Measurements from ENCODE around the gene CHD9.
"Not testable (repeated sequence)": the region's sequence is repeated elsewhere in the genome, so short reads cannot be mapped to it uniquely, and the experiment has no call there.

Gene CHD9

DNA sequence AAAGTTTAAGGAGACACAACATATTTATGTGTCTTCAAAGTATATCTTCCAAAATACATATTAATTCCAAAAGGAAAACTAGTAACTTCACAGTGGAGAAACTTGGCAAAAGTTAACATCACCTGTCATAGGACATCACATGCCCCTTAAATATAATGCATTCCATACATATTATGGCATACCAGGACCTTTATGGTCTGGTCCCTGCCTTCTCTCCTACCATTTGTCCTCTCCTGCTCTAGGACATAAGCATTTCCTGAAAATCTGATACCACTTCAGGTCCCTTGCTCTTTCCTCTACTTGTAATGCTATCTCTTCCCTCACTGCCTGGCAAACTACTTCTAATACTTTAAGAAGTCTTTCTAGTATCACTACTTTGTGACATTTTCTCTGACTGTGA, 211.4 kb downstream of the CHD9 start:
- Histone ChIP-seq H3K9me3 (ENCODE audit: control insufficient read depth, insufficient read depth, low read depth, low read length) (no peaks in the 10 kb centered on the region), H3K36me3 (ENCODE audit: control insufficient read depth in 2 of 2, insufficient read depth in 1 of 2, low read length in 2 of 2) (peaks cover 34 to 69% of the 10 kb centered on the region in 2 experiments), H3K27ac (ENCODE audit: extremely low read depth, low read depth, low read length) (no peak overlapping the region), H3K4me3 (ENCODE audit: low read depth, low read length) (no peak overlapping the region), H3K4me1 (ENCODE audit: control insufficient read depth, insufficient read depth, low read length) (no peaks in the 10 kb centered on the region)
- ChIA-PET POLR2A (no interaction called here), CTCF (no interaction called here)
- TF ChIP-seq ZBTB20 (tag by site-specific recombination; IDR thresholded peaks at IDR 0.05) (no peak), GLIS1 (tag by site-specific recombination; IDR thresholded peaks at IDR 0.05) (no peak), ZNF184 (tag by site-specific recombination; IDR thresholded peaks at IDR 0.05) (no peak)
- TF ChIP-seq, protein P1, sequence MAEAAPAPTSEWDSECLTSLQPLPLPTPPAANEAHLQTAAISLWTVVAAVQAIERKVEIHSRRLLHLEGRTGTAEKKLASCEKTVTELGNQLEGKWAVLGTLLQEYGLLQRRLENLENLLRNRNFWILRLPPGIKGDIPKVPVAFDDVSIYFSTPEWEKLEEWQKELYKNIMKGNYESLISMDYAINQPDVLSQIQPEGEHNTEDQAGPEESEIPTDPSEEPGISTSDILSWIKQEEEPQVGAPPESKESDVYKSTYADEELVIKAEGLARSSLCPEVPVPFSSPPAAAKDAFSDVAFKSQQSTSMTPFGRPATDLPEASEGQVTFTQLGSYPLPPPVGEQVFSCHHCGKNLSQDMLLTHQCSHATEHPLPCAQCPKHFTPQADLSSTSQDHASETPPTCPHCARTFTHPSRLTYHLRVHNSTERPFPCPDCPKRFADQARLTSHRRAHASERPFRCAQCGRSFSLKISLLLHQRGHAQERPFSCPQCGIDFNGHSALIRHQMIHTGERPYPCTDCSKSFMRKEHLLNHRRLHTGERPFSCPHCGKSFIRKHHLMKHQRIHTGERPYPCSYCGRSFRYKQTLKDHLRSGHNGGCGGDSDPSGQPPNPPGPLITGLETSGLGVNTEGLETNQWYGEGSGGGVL (tag by site-specific recombination; IDR thresholded peaks at IDR 0.05) = no peak

DNA sequence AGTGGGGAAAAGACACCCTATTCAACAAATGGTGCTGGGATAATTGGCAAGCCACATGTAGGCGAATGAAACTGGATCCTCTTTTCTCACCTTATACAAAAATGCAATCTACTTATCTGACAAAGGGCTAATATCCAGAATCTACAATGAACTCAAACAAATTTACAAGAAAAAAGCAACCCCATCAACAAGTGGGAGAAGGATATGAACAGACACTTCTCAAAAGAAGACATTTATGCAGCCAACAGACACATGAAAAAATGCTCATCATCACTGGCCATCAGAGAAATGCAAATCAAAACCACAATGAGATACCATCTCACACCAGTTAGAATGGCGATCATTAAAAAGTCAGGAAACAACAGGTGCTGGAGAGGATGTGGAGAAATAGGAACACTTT, 223.7 kb downstream of the CHD9 start:
- POLR2A ChIA-PET; H3K9me3 ChIP-seq (ENCODE audit: control insufficient read depth, insufficient read depth, low read depth, low read length); H3K4me1 ChIP-seq (ENCODE audit: control insufficient read depth, insufficient read depth, low read length); CTCF ChIA-PET; H3K4me3 ChIP-seq (ENCODE audit: low read depth, low read length); H3K27ac ChIP-seq (ENCODE audit: extremely low read depth, low read depth, low read length): not testable (repeated sequence)
- TF ChIP-seq SCRT1 (tag by site-specific recombination; IDR thresholded peaks at IDR 0.05; ENCODE audit: borderline replicate concordance) (peak; percentile 62; the same call in 1 of the 2 replicates), SCRT2 (tag by site-specific recombination; IDR thresholded peaks at IDR 0.05) (peak; percentile 85)
- H3K36me3 ChIP-seq (ENCODE audit: control insufficient read depth in 2 of 2, insufficient read depth in 1 of 2, low read length in 2 of 2) = peaks cover 42 to 75% of the 10 kb centered on the region in 2 experiments

DNA sequence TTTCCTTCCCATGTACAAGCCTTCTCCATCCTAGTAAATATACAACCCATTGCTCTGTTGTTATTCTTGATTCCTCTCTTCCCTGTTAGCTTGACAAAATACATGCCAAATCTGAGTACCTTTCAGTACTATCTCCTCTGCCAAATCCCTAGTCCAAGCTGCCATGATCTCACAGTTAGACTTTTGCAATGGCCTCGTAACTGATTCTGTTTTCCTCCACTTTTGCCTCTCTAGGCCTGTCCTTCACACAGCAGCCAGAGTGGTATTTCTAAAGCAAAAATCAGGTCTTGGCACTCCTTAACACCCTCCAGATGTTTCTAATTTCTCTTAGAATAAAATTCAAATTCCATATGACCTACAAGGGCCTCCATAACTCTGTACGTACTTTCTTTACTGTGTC, 226.5 kb downstream of the CHD9 start:
- CTCF ChIA-PET = interaction anchor here (0.6 to 1.4 kb wide), 4 partner anchors 9 to 229 kb away, joined by 3 to 6 read pairs (median 4); partner anchors contain the start of gene CHD9
- Histone ChIP-seq H3K4me1 (ENCODE audit: control insufficient read depth, insufficient read depth, low read length) (no peaks in the 10 kb centered on the region), H3K36me3 (ENCODE audit: control insufficient read depth in 2 of 2, insufficient read depth in 1 of 2, low read length in 2 of 2) (peaks cover 26 to 62% of the 10 kb centered on the region in 2 experiments), H3K27ac (ENCODE audit: extremely low read depth, low read depth, low read length) (no peak overlapping the region), H3K9me3 (ENCODE audit: control insufficient read depth, insufficient read depth, low read depth, low read length) (no peaks in the 10 kb centered on the region), H3K4me3 (ENCODE audit: low read depth, low read length) (no peak overlapping the region)
- POLR2A ChIA-PET = no interaction called here
- TF ChIP-seq ZNF169 (tag by site-specific recombination; IDR thresholded peaks at IDR 0.05) (no peak), GLIS1 (tag by site-specific recombination; IDR thresholded peaks at IDR 0.05) (no peak), ZNF121 (tag by site-specific recombination; IDR thresholded peaks at IDR 0.05) (no peak), ZNF114 (tag by site-specific recombination; IDR thresholded peaks at IDR 0.05) (no peak), ZNF660 (tag by site-specific recombination; IDR thresholded peaks at IDR 0.05) (no peak), ZNF830 (tag by site-specific recombination; IDR thresholded peaks at IDR 0.05; ENCODE audit: low read depth) (no peak), ZNF391 (tag by site-specific recombination; IDR thresholded peaks at IDR 0.05; ENCODE audit: borderline replicate concordance, low read depth) (no peak), FEZF1 (tag by site-specific recombination; IDR thresholded peaks at IDR 0.05) (no peak), ZFP3 (tag by site-specific recombination; IDR thresholded peaks at IDR 0.05; ENCODE audit: low read depth) (no peak)
- TF ChIP-seq, protein P2, sequence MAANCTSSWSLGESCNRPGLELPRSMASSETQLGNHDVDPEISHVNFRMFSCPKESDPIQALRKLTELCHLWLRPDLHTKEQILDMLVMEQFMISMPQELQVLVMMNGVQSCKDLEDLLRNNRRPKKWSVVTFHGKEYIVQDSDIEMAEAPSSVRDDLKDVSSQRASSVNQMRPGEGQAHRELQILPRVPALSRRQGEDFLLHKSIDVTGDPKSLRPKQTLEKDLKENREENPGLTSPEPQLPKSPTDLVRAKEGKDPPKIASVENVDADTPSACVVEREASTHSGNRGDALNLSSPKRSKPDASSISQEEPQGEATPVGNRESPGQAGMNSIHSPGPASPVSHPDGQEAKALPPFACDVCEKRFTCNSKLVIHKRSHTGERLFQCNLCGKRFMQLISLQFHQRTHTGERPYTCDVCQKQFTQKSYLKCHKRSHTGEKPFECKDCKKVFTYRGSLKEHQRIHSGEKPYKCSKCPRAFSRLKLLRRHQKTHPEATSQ (tag by site-specific recombination; IDR thresholded peaks at IDR 0.05) = no peak
- TF ChIP-seq, protein P3, sequence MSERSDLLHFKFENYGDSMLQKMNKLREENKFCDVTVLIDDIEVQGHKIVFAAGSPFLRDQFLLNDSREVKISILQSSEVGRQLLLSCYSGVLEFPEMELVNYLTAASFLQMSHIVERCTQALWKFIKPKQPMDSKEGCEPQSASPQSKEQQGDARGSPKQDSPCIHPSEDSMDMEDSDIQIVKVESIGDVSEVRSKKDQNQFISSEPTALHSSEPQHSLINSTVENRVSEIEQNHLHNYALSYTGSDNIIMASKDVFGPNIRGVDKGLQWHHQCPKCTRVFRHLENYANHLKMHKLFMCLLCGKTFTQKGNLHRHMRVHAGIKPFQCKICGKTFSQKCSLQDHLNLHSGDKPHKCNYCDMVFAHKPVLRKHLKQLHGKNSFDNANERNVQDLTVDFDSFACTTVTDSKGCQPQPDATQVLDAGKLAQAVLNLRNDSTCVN (tag by site-specific recombination; optimal IDR thresholded peaks at IDR 0.05) = no peak
- TF ChIP-seq, protein P4, sequence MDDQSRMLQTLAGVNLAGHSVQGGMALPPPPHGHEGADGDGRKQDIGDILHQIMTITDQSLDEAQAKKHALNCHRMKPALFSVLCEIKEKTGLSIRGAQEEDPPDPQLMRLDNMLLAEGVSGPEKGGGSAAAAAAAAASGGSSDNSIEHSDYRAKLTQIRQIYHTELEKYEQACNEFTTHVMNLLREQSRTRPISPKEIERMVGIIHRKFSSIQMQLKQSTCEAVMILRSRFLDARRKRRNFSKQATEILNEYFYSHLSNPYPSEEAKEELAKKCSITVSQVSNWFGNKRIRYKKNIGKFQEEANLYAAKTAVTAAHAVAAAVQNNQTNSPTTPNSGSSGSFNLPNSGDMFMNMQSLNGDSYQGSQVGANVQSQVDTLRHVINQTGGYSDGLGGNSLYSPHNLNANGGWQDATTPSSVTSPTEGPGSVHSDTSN (CRISPR knock-in tag; IDR thresholded peaks at IDR 0.05) = no peak

All from HEK293 (cell line).